HepG2 (cell line): ENCODE results near the gene RTEL1. TPM values are rescaled to one million over a fixed set of nuclear protein-coding genes. Genes with fewer than 3 reads are reported as not detected.

ENCODE experiments used
- AGO2 ChIP-seq: fragments of 200-400 bp; formaldehyde crosslinking; optimal IDR thresholded peaks from 2 replicates; pipeline ENCODE3; 2017; ENCODE audit warnings: mild to moderate bottlenecking, low read depth, low read length, moderate library complexity
- GABPA ChIP-seq, 2 experiments: IDR thresholded peaks; 2 replicates each; pipeline ENCODE4 v1.6.1; 2011 to 2016; ENCODE audit warnings: low read depth in 2 of 2, low read length in 1 of 2, missing biosample characterization in 1 of 2, missing genetic modification characterization in 1 of 2
- GATAD2A ChIP-seq: IDR thresholded peaks from 2 replicates; pipeline ENCODE4 v1.6.1; 2016
- JUN ChIP-seq: sonication (generic); formaldehyde crosslinking; IDR thresholded peaks from 2 replicates; pipeline ENCODE4 v1.4.0; 2020; ENCODE audit warnings: mild to moderate bottlenecking, missing genetic modification reagents
- NFYC ChIP-seq: IDR thresholded peaks from 2 replicates; pipeline ENCODE4 v1.6.1; 2016; ENCODE audit warnings: missing genetic modification reagents, missing compliant biosample characterization
- NR1H2 ChIP-seq: sonication (generic); formaldehyde crosslinking; IDR thresholded peaks from 2 replicates; pipeline ENCODE4 v1.8.1; 2022; ENCODE audit warnings: low read depth, missing genetic modification reagents, borderline replicate concordance
- PCBP2 ChIP-seq: fragments of 200-400 bp; formaldehyde crosslinking; optimal IDR thresholded peaks from 2 replicates; pipeline ENCODE3; 2018; ENCODE audit warnings: low read length, low read depth; ENCODE audit not compliant: poor library complexity, severe bottlenecking
- SRSF4 ChIP-seq: fragments of 200-400 bp; formaldehyde crosslinking; IDR thresholded peaks from one replicate; pipeline ENCODE4 v1.6.1; 2018; ENCODE audit warnings: mild to moderate bottlenecking, low read depth, low read length, moderate library complexity; ENCODE audit not compliant: poor library complexity, severe bottlenecking
- TP53 ChIP-seq: sonication (generic); formaldehyde crosslinking; conservative IDR thresholded peaks from 2 replicates; pipeline ENCODE4 v1.4.0; 2020; ENCODE audit warnings: missing genetic modification reagents
- U2AF1 ChIP-seq: fragments of 200-400 bp; formaldehyde crosslinking; optimal IDR thresholded peaks from 2 replicates; pipeline ENCODE3; 2017; ENCODE audit warnings: mild to moderate bottlenecking, low read depth, low read length
- YEATS4 ChIP-seq: sonication (generic); formaldehyde crosslinking; IDR thresholded peaks from 2 replicates; pipeline ENCODE4 v1.4.0; 2020; ENCODE audit warnings: missing genetic modification reagents, borderline replicate concordance
- ZBTB3 ChIP-seq: sonication (generic); formaldehyde crosslinking; IDR thresholded peaks from 2 replicates; pipeline ENCODE4 v1.4.0; 2020; ENCODE audit warnings: low read depth, mild to moderate bottlenecking, moderate library complexity, missing genetic modification reagents, borderline replicate concordance
- ZNF136 ChIP-seq: sonication (generic); formaldehyde crosslinking; IDR thresholded peaks from 2 replicates; pipeline ENCODE4 v1.8.1; 2022; ENCODE audit warnings: low read depth, mild to moderate bottlenecking, moderate library complexity, missing genetic modification reagents
- ZNF557 ChIP-seq: sonication (generic); formaldehyde crosslinking; IDR thresholded peaks from 2 replicates; pipeline ENCODE4 v1.4.0; 2020; ENCODE audit warnings: missing genetic modification reagents
- ZNF607 ChIP-seq: sonication (generic); formaldehyde crosslinking; IDR thresholded peaks from 2 replicates; pipeline ENCODE4 v1.5.1; 2020; ENCODE audit warnings: missing genetic modification reagents, mild to moderate bottlenecking, borderline replicate concordance
- ZNF615 ChIP-seq: sonication (generic); formaldehyde crosslinking; IDR thresholded peaks from 2 replicates; pipeline ENCODE4 v1.5.0; 2020; ENCODE audit warnings: mild to moderate bottlenecking, missing genetic modification reagents, borderline replicate concordance
- ZNF746 ChIP-seq: sonication (generic); formaldehyde crosslinking; IDR thresholded peaks from 2 replicates; pipeline ENCODE4 v1.8.0; 2022; ENCODE audit warnings: mild to moderate bottlenecking, missing genetic modification reagents
- ZNF761 ChIP-seq: sonication (generic); formaldehyde crosslinking; conservative IDR thresholded peaks from 2 replicates; pipeline ENCODE4 v1.4.0; 2020; ENCODE audit warnings: mild to moderate bottlenecking, missing genetic modification reagents
- ZNF781 ChIP-seq: sonication (generic); formaldehyde crosslinking; IDR thresholded peaks from 2 replicates; pipeline ENCODE4 v1.5.1; 2020; ENCODE audit warnings: borderline replicate concordance, mild to moderate bottlenecking, missing genetic modification reagents; ENCODE audit errors: not compliant biosample characterization
- ZNF878 ChIP-seq: sonication (generic); formaldehyde crosslinking; IDR thresholded peaks from 2 replicates; pipeline ENCODE4 v1.8.1; 2023; ENCODE audit warnings: mild to moderate bottlenecking, missing genetic modification reagents, moderate library complexity
- ZSCAN20 ChIP-seq: sonication (generic); formaldehyde crosslinking; IDR thresholded peaks from 2 replicates; pipeline ENCODE4 v1.4.0; 2020; ENCODE audit warnings: missing genetic modification reagents, mild to moderate bottlenecking, borderline replicate concordance
- polyA plus RNA-seq, 8 experiments: library from polyadenylated mRNA; depleted of rRNA in 3 of 8; stranded (reverse) in 7 of 8; unstranded in 1 of 8; fragments of >200 nt; fragmentation: Illumina TruSeq in 4 of 8; extraction: Trizol in 4 of 8; gene quantifications; 2 replicates each; pipeline versions ENCODE4 v1.2.1 to v1.2.3, GENCODE V29; 2011 to 2016; ENCODE audit warnings: low read depth in 4 of 8, missing spikeins in 1 of 8, mixed read lengths in 1 of 8; ENCODE audit not compliant: insufficient read depth in 1 of 8
- total RNA-seq, 5 experiments: library from RNA; depleted of rRNA; stranded (reverse); fragments of >200 nt; fragmentation: Illumina TruSeq; extraction: Trizol; gene quantifications; 2 replicates each; pipeline ENCODE4 v1.2.3, GENCODE V29; 2016; ENCODE audit warnings: low read depth in 1 of 5
- TF ChIP-seq, protein P1 (sequence below): IDR thresholded peaks from 2 replicates; pipeline ENCODE4 v1.6.1; 2016; ENCODE audit warnings: control low read depth
- TF ChIP-seq, protein P2 (sequence below): sonication (generic); formaldehyde crosslinking; IDR thresholded peaks from 2 replicates; pipeline ENCODE4 v1.9.0; 2021; ENCODE audit warnings: missing genetic modification reagents, mild to moderate bottlenecking, borderline replicate concordance
- TF ChIP-seq, protein P3 (sequence below): sonication (generic); formaldehyde crosslinking; IDR thresholded peaks from 2 replicates; pipeline ENCODE4 v1.8.0; 2023; ENCODE audit warnings: mild to moderate bottlenecking, missing genetic modification reagents

RTEL1 gene
- total and polyA plus RNA-seq, 2 of the 13 experiments (the other 11 are each of a cell fraction or from before 2014, with no cell fraction given) = 21.8 to 36.4 TPM

DNA sequence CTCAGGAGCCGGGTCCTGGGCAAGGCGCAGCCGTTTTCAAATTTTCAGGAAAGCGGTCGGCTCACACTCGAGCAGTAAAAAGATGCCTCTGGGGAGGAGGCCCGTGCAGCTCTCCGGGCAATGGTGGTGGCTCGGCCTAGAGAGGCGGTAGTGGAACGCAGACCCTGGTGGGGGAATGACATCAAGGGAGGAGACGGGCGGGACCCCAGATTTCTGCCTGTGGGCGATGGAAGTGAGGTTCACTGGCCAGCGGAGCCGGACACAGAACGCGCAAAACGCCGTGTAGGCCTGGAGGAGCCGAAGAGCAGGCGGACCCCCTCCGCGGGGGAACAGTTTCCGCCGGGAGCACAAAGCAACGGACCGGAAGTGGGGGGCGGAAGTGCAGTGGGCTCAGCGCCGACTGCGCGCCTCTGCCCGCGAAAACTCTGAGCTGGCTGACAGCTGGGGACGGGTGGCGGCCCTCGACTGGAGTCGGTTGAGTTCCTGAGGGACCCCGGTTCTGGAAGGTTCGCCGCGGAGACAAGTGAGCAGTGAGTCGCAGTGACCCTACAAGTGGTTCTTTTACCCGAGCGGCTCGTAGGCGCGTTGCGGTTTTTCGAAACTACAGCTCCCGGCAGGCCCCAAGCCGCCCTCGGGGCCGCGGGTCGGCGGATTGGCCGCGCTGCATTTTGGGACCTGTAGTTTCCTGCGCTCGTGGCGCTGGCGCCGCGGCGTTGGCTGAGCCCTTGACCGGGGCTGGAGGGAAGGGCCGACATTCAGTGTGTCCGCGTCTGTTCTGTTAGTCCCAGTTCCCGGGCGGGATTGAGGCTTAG lies at the start of gene RTEL1 (continued):
- peak; percentile 99 for TF ChIP-seq YEATS4 (CRISPR knock-in tag)
- TF ChIP-seq TP53 (CRISPR knock-in tag) = peak; percentile 95
- TF ChIP-seq PCBP2 = no peak
- TF ChIP-seq ZNF761 = peak; percentile 94
- no peak for TF ChIP-seq ZNF781
- TF ChIP-seq, protein P1, sequence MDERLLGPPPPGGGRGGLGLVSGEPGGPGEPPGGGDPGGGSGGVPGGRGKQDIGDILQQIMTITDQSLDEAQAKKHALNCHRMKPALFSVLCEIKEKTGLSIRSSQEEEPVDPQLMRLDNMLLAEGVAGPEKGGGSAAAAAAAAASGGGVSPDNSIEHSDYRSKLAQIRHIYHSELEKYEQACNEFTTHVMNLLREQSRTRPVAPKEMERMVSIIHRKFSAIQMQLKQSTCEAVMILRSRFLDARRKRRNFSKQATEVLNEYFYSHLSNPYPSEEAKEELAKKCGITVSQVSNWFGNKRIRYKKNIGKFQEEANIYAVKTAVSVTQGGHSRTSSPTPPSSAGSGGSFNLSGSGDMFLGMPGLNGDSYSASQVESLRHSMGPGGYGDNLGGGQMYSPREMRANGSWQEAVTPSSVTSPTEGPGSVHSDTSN (CRISPR knock-in tag) = no peak
- TF ChIP-seq GATAD2A (CRISPR knock-in tag) = peak; percentile 54; the same call in 1 of the 2 replicates
- TF ChIP-seq AGO2 = peak; percentile 33
- no peak for TF ChIP-seq ZNF136
- TF ChIP-seq SRSF4 = no peak
- TF ChIP-seq, protein P2, sequence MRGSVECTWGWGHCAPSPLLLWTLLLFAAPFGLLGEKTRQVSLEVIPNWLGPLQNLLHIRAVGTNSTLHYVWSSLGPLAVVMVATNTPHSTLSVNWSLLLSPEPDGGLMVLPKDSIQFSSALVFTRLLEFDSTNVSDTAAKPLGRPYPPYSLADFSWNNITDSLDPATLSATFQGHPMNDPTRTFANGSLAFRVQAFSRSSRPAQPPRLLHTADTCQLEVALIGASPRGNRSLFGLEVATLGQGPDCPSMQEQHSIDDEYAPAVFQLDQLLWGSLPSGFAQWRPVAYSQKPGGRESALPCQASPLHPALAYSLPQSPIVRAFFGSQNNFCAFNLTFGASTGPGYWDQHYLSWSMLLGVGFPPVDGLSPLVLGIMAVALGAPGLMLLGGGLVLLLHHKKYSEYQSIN (CRISPR knock-in tag) = no peak; the same call in 1 of the 2 replicates
- peak; percentile 92; the same call in 1 of the 2 replicates for TF ChIP-seq NR1H2 (CRISPR knock-in tag)
- 0 out of 2 replicates have a peak, but pooled peaks have one; percentile 97 for TF ChIP-seq ZNF607
- TF ChIP-seq ZNF615 (CRISPR knock-in tag) = 0 out of 2 replicates have a peak, but pooled peaks have one; percentile 79
- TF ChIP-seq ZNF878 (CRISPR knock-in tag) = no peak; the same call in 1 of the 2 replicates
- TF ChIP-seq ZNF746 (CRISPR knock-in tag) = peak; percentile 89
- TF ChIP-seq ZSCAN20 (CRISPR knock-in tag) = 0 out of 2 replicates have a peak, but pooled peaks have one; percentile 65
- TF ChIP-seq ZBTB3 (CRISPR knock-in tag) = peak; percentile 79
- peak; percentile 91 for TF ChIP-seq GABPA (IDR thresholded peaks at IDR 0.05; ENCODE audit: low read depth, low read length)
- TF ChIP-seq GABPA (CRISPR knock-in tag; IDR thresholded peaks at IDR 0.05; ENCODE audit: low read depth) = peak; percentile 99
- TF ChIP-seq JUN (CRISPR knock-in tag) = peak; percentile 59; the same call in 1 of the 2 replicates
- TF ChIP-seq NFYC (CRISPR knock-in tag) = peak; percentile 64
- TF ChIP-seq ZNF557 = peak; percentile 96
- TF ChIP-seq, protein P3, sequence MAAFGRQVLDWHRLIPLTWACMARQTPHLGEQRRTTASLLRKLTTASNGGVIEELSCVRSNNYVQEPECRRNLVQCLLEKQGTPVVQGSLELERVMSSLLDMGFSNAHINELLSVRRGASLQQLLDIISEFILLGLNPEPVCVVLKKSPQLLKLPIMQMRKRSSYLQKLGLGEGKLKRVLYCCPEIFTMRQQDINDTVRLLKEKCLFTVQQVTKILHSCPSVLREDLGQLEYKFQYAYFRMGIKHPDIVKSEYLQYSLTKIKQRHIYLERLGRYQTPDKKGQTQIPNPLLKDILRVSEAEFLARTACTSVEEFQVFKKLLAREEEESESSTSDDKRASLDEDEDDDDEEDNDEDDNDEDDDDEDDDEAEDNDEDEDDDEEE (CRISPR knock-in tag) = 0 out of 2 replicates have a peak, but pooled peaks have one; percentile 17
- peak; percentile 97 for TF ChIP-seq U2AF1
